Epithelial cell of proximal tubule (primary cell): ENCODE results near the gene CERS6. TPM values are rescaled to one million over a fixed set of nuclear protein-coding genes. Genes with fewer than 3 reads are reported as not detected.
"Not testable (repeated sequence)": the region's sequence is repeated elsewhere in the genome, so short reads cannot be mapped to it uniquely, and the experiment has no call there.

Experiments
- DNase-seq: peaks from one replicate; pipeline ENCODE4 v3.0.0-alpha.2; 2011; ENCODE audit warnings: low read depth
- H3K4me3 ChIP-seq: 2 replicates; pipeline ENCODE4 v1.5.1; 2011; ENCODE audit warnings: low read depth, mild to moderate bottlenecking, low read length
- CTCF ChIP-seq: conservative IDR thresholded peaks from 2 replicates; pipeline ENCODE4 v1.5.1; 2012; ENCODE audit warnings: low read depth, mild to moderate bottlenecking, low read length
- total RNA-seq: library from RNA; depleted of rRNA; stranded (reverse); fragments of >200 nt; gene quantifications from 2 replicates; pipeline ENCODE4 v1.2.3, GENCODE V29; 2015

The CERS6 gene
- total RNA-seq, 1 donor from 2014 or later = 11.6 TPM

- TF ChIP-seq CTCF = no peak
- H3K4me3 ChIP-seq = no peak overlapping the region
- no peak for DNase-seq
Measured at GRCh38 chr2:168787782-168788376, 331.8 kb downstream of the CERS6 start.

GRCh38 chr2:168789776-168790175 is 333.7 kb downstream of the CERS6 start:
- no peak for DNase-seq
- no peak for TF ChIP-seq CTCF
- H3K4me3 ChIP-seq = no peak overlapping the region

- H3K4me3 ChIP-seq = no peak overlapping the region
- DNase-seq = no peak
- no peak for TF ChIP-seq CTCF
Measured at GRCh38 chr2:168790226-168790902, 334.3 kb downstream of the CERS6 start.

- not testable (repeated sequence) for H3K4me3 ChIP-seq, DNase-seq
Measured at GRCh38 chr2:168791140-168791539, 335.1 kb downstream of the CERS6 start.

GRCh38 chr2:168793596-168793995 is 337.5 kb downstream of the CERS6 start:
- DNase-seq = no peak
- H3K4me3 ChIP-seq = no peak overlapping the region
- no peak for TF ChIP-seq CTCF

GRCh38 chr2:168794968-168795367 is 338.9 kb downstream of the CERS6 start:
- no peak for TF ChIP-seq CTCF
- no peak overlapping the region for H3K4me3 ChIP-seq
- DNase-seq = no peak

- TF ChIP-seq CTCF = no peak
- H3K4me3 ChIP-seq = no peak overlapping the region
- DNase-seq = no peak
Measured at GRCh38 chr2:168796090-168796577, 340.1 kb downstream of the CERS6 start.
